ENCODE data around the gene CSAG2.
"Not testable (repeated sequence)": the region's sequence is repeated elsewhere in the genome, so short reads cannot be mapped to it uniquely, and the experiment has no call there.

The CSAG2 gene
- 0 to 0.07 (median 0) reads per million in 17 experiments for total RNA-seq

DNA sequence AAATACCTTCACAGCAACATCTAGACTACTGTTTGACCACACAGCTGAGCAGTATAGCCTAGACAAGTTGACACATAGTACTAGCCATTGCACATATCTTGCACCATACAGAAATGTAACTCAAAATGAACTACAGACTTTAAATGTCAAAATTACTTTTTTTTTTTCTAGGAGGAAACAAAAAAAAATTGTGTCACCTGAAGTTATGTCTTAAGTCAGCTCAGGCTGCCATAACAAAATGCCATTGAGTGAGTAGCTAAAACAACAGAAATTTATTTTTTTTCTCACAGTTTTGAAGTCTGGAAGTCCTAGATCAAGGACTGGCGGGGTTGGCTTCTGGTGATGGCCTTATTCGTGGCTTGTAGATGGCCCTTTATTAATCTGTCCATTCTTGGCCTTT is at the start of gene CSAG2:
CSAG2 (minus strand) TSS at position 101 of the 400 bp plus-strand sequence. CDS start 161 bp downstream, outside the sequence.
- DNase-seq: not testable (repeated sequence)

- DNase-seq: not testable (repeated sequence)
Measured at GRCh38 chrX:152754871-152755270, 45.8 kb upstream of the CSAG2 start.

DNA sequence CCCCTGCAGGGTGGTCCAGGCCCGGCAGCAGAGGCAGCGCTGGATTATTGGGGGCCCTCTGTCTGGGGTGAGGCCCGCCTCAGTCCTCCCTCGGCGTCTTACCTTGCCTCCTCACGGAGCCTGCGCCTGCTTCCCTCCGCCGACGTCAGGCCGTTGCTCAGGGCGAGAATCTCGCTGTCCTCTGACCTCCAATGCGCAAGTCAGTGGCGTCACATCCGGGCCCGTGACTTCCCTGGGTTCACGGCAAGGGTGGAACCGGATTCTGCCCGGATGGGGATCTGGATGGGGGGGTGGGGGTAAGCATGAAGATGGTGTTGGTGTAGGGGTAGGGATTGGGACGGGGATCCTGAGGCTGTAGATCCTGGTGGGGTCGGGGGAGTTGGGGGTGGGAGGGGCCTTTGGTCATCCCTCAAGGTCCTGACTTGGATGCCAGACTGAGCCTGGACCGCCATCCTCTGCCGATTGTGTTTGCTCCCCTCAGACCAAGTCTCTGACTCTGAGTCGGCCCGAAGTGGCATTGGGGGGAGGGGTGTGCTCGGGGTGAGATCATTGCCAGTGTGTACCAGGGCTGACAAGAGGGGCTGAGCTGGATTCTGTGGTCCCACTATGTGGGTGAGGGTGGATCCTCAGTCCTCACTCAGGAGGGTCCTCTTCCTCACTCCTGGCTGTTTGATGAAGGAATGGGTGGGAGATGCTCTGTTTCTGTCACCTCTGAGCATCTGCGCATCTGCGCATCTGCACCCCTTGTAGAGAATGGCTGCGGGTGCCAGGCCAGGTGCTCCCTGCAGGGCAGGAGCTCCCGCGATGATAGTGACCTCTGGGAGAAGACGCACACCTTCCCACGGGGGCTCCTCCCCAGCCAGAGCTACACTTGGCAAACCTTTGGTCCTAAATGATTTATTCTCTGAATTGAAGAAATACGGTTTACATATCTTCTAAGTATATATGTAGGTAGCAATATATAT is 44.9 kb upstream of the CSAG2 start, which contains the start of gene MAGEA2:
MAGEA2 (minus strand) TSS at position 157 of the 965 bp plus-strand sequence. CDS start 2,479 bp downstream, outside the sequence.
- DNase-seq: not testable (repeated sequence)

DNA sequence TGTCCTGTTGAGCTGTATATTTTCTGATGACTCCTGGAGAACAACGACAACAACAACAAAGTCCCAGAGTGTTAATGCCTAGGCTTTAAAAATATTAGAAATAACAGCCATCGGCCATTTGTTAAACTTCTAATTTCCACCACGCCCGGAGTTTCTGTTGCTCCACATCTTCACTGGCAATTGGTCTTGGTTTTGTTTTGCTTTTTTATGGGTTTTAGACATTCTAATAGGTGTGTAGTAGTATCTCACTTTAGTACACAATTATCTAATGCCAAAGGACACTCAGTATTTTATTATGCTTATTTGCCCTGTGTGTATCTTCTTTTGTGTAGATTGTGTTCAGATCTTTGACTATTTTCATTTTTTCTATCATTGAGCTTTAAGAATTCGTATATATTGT is 29.5 kb upstream of the CSAG2 start:
- no peak for DNase-seq

GRCh38 chrX:152736528-152736927 is 27.5 kb upstream of the CSAG2 start:
- DNase-seq: not testable (repeated sequence)

- DNase-seq: no peak
Measured at GRCh38 chrX:152735860-152736511, 26.9 kb upstream of the CSAG2 start.

DNA sequence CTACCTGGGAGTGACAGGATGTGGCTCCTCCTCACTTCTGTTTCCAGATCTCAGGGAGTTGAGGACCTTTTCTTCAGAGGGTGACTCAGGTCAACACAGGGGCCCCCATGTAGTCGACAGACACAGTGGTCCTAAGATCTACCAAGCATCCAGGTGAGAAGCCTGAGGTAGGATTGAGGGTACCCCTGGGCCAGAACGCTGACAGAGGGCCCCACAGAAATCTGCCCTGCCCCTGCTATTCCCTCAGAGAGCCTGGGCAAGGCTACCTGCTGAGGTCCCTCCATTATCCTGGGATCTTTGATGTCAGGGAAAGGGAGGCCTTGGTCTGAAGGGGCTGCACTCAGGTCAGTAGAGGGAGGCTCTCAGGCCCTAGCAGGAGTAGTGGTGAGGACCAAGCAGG is 26.0 kb upstream of the CSAG2 start:
- DNase-seq: no peak

- DNase-seq: not testable (repeated sequence)
Measured at GRCh38 chrX:152734143-152734858, 25.2 kb upstream of the CSAG2 start.

DNA sequence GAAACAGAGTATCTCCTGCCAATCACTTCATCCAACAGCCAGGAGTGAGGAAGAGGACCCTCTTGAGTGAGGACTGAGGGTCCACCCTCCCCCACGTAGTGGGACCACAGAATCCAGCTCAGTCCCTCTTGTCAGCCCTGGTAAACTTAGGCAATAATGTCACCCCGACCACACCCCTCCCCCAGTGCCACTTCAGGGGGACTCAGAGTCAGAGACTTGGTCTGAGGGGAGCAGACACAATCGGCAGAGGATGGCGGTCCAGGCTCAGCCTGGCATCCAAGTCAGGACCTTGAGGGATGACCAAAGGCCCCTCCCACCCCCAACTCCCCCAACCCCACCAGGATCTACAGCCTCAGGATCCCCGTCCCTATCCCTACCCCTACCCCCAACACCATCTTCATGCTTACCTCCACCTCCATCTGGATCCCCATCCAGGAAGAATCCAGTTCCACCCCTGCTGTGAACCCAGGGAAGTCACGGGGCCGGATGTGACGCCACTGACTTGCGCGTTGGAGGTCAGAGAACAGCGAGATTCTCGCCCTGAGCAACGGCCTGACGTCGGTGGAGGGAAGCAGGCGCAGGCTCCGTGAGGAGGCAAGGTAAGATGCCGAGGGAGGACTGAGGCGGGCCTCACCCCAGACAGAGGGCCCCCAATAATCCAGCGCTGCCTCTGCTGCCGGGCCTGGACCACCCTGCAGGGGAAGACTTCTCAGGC is 24.3 kb upstream of the CSAG2 start, which contains the start of the genes CSAG1 and MAGEA12:
CSAG1 (minus strand) TSS at position 461 of the 715 bp plus-strand sequence. CDS start 1,261 bp downstream, outside the sequence.
MAGEA12 (plus strand) TSS at position 497 of the 715 bp plus-strand sequence. CDS start 2,405 bp downstream, outside the sequence.
- no peak for DNase-seq

- no peak for DNase-seq
Measured at GRCh38 chrX:152725409-152725808, 16.3 kb upstream of the CSAG2 start.

DNA sequence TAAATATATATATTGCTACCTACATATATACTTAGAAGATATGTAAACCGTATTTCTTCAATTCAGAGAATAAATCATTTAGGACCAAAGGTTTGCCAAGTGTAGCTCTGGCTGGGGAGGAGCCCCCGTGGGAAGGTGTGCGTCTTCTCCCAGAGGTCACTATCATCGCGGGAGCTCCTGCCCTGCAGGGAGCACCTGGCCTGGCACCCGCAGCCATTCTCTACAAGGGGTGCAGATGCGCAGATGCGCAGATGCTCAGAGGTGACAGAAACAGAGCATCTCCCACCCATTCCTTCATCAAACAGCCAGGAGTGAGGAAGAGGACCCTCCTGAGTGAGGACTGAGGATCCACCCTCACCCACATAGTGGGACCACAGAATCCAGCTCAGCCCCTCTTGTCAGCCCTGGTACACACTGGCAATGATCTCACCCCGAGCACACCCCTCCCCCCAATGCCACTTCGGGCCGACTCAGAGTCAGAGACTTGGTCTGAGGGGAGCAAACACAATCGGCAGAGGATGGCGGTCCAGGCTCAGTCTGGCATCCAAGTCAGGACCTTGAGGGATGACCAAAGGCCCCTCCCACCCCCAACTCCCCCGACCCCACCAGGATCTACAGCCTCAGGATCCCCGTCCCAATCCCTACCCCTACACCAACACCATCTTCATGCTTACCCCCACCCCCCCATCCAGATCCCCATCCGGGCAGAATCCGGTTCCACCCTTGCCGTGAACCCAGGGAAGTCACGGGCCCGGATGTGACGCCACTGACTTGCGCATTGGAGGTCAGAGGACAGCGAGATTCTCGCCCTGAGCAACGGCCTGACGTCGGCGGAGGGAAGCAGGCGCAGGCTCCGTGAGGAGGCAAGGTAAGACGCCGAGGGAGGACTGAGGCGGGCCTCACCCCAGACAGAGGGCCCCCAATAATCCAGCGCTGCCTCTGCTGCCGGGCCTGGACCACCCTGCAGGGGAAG is 5.0 kb upstream of the CSAG2 start, which contains the start of gene MAGEA2B:
MAGEA2B (plus strand) TSS at position 814 of the 973 bp plus-strand sequence. CDS start 2,479 bp downstream, outside the sequence.
- not testable (repeated sequence) for DNase-seq

- not testable (repeated sequence) for DNase-seq
Measured at GRCh38 chrX:152713195-152713594, 4.1 kb upstream of the CSAG2 start.

DNA sequence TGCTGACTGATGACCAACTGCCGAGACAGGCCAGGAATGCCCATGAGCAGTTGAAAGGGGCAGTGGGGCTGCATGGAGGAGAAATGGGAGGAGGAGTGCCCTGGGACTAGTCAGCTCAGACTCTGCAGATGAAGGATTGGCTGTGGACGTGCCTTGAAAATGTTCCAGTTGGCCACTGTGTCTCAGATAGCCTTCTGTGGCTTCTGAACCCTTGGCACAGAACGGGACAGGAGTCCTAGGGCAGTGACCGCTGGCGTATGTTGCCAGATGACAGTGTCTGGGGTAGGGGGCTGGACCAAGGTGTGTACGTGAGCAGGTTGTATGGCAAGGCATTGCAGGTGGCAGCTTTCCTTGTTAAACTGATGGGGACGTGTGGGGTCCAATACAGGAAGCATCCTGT is 2.6 kb downstream of the CSAG2 start:
- DNase-seq: not testable (repeated sequence)

DNA sequence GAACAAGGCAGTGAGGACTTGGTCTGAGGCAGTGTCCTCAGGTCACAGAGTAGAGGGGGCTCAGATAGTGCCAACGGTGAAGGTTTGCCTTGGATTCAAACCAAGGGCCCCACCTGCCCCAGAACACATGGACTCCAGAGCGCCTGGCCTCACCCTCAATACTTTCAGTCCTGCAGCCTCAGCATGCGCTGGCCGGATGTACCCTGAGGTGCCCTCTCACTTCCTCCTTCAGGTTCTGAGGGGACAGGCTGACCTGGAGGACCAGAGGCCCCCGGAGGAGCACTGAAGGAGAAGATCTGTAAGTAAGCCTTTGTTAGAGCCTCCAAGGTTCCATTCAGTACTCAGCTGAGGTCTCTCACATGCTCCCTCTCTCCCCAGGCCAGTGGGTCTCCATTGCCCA is 8.7 kb downstream of the CSAG2 start:
- not testable (repeated sequence) for DNase-seq

- not testable (repeated sequence) for DNase-seq
Measured at GRCh38 chrX:152697952-152698931, 10.8 kb downstream of the CSAG2 start, which contains the start of gene MAGEA3. MAGEA3 (plus strand) TSS chrX:152698794; CDS start chrX:152700833, 2,039 bp downstream.

DNA sequence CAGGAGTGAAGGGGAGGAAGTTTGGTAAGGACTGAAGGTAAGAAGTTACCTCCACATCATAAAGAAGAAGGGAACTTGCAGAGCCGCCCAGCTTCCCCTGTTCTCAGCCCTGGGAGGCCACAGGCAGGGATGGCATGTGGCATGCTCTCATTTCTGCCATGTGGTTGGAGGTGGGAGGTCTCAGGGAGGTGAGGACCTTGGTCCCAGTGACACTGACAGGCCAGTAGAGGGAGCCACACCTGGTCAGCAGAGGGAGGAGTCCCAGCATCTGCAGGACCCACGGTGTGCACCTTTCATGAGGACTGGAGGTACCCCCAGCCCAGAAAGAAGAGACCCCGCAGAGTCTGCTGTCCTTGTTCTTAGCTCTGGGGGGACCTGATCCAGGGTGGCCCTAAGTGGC is 28.1 kb downstream of the CSAG2 start:
- DNase-seq: not testable (repeated sequence)

DNA sequence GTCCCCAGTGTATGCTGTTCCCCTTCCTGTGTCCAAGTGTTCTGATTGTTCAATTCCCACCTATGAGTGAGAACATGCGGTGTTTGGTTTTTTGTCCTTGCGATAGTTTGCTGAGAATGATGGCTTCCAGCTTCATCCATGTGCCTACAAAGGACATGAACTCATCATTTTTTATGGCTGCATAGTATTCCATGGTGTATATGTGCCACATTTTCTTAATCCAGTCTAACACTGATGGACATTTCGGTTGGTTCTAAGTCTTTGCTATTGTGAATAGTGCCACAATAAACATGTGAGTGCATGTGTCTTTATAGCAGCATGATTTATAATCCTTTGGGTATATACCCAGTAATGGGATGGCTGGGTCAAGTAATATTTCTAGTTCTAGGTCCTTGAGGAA is 34.4 kb downstream of the CSAG2 start:
- not testable (repeated sequence) for DNase-seq

- no peak for DNase-seq
Measured at GRCh38 chrX:152674135-152674534, 34.9 kb downstream of the CSAG2 start.

GRCh38 chrX:152663086-152663485 is 46.0 kb downstream of the CSAG2 start:
- no peak for DNase-seq

Data from suppressor macrophage (primary cell).